Left renal cortex interstitium (tissue), 4 donors: Measurements from ENCODE around the gene KRTAP10-10. TPM values are rescaled to one million over a fixed set of nuclear protein-coding genes. Genes with fewer than 3 reads are reported as not detected.
"Not testable (repeated sequence)": the region's sequence is repeated elsewhere in the genome, so short reads cannot be mapped to it uniquely, and the experiment has no call there.

Experiments
- DNase-seq, 4 donors: peaks; one replicate each; pipeline ENCODE4 v3.0.0-alpha.2; 2013; ENCODE audit warnings: low read depth in 4 of 4, low spot score in 2 of 4, missing footprints in 1 of 4
- polyA plus RNA-seq, 4 donors: library from polyadenylated mRNA; unstranded; fragments of 120-200 nt; gene quantifications; one replicate each; pipeline ENCODE4 v1.2.1, GENCODE V29; 2013; ENCODE audit not compliant: insufficient read length in 4 of 4

The KRTAP10-10 gene
- polyA plus RNA-seq, 4 donors: not detected

DNA sequence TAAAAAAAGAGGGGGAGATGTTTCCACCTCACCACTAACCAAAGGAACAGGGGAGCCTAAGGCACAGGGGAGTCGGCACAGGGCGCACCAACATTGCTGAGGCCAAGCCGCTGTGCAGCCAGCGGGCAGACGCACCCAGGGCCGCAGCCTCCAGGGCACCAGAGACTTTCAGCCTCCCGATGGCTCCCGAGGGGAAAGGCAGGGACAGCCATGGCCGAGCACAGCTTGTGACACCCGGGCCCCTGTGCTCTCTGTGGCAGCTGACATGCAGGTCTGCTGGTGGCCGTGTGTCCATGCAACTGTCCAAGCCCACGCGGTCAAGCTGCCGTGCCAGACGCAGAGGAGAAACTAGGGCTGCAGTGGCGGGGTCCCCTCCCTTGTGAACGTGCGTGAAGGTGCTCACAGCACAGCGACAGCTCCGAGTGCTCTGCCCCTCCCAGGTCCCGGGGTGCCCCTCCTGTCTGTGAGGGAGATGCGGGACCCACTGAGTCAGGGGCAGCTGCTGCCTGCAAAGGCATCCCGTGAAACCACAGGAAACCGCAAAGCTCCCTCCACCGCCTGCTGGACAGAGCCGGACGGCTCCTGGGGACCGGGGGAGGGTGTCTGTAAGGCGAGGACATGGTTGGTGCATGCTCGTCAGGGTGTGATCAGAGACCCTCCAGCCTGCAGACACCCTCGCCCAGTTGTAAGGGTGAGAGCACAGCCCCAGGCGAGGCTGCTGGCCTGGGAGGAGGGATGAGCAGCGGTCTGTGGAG is 11.6 kb downstream of the KRTAP10-10 start:
- DNase-seq: no peak

DNA sequence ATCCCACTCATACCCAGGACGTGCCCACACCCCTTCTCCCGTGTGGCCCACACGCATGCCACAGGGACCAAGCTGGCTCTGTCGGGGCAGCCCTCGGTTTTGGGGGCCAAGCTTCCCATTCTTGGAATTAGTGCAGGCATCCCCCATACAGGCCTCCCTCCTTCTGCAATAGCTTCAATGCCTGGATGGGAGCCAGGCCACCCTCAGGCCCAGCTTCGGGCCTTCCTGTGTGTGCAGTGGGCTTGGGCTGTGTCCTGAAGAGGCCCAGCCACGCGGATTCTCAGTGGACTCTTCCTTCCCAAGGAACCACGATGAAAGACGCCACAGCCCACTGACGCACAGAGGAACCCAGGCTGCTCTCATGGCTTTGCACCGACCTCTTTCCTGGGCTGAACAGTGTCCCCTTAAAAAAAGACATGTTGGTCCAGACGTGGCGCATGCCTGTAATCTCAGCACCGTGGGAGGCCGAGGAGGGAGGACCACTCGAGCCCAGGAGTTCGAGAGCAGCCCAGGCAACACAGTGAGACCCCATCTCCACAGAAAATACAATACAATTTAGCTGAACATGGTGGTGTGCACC is 12.5 kb downstream of the KRTAP10-10 start:
- no peak for DNase-seq

DNA sequence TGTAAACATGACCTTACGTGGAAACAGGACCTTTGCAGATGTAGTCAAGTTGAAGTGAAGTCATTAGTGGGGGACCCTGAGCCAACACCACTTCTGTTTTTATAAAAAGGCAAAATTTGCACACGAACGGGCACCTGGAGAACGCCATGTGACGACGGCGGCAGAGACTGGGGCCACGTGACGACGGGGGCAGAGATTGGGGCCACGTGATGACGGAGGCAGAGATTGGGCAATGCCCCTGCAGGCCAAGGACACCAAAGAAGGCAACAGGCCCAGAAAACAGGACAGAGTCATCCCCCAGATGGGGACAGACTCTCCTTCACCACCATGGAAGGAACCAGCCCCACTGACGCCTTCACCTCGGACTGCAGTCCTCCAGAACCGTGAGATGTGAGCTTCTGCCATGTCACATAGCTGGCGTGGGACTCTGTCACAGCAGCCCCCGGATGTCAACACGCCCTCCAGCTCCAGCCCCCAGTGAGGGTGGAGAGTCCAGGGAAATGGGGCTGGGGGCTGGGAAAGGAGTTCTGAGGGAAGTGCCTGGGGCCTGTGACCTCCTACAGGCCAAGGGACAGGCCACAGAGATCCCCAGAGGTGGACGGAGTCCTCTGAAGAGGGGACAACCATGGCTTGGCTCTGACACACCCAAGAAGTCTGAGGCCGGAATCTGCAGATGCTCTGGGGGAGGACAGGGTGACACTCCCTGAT is 13.3 kb downstream of the KRTAP10-10 start:
- no peak for DNase-seq

DNA sequence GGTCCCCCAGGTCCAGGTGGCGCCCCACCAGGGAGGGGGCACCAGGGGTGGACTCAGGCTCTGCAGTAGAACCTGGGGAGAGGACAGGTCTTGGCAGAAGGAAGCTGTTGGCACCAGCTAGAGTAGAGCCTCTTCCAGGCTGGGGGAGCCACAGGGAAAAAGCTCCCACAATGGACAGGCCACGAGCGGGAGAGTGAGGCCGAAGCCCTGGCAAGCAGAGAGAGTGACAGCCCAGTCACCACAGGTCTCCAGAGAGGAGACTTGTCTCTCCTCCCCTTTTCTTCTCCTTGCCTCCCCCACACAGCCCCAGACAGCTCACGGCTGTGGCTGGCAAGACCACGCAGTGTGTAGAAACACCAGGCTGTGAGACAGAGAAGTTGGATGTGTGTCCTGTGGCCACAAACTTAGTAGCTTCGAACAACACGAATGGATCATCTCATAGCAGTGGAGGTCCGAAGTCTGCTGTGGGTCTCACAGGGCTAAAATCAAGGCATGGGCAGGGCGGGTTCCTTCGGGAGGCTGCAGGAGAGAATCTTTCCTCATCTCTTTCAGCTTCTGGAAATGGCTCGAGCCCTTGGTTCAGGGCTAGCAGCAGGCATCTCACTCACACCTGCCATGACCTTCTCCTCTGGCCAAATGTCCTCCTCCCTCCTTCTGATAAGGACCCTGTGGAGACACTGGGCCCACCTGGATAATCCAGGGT is 14.0 kb downstream of the KRTAP10-10 start:
- DNase-seq: no peak

DNA sequence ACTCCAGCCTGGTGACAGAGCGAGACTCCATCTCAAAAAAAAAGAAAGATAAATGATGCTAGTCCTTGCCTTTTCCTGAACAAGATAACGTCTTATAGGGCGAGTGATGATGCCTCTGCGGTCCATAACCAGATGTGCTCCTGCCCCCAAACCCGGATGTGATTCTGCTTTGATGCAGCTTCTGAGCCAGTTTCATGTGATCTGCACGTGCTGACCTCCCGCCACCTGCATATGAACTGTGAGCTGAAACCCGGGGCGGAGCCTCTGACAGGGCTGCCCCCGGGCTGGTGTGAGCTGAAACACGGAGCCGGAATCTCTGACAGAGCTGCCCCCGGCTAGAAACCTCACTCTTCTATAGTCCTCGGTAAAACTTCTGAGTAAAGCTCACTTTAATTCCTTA is 16.0 kb downstream of the KRTAP10-10 start:
- DNase-seq: no peak

DNA sequence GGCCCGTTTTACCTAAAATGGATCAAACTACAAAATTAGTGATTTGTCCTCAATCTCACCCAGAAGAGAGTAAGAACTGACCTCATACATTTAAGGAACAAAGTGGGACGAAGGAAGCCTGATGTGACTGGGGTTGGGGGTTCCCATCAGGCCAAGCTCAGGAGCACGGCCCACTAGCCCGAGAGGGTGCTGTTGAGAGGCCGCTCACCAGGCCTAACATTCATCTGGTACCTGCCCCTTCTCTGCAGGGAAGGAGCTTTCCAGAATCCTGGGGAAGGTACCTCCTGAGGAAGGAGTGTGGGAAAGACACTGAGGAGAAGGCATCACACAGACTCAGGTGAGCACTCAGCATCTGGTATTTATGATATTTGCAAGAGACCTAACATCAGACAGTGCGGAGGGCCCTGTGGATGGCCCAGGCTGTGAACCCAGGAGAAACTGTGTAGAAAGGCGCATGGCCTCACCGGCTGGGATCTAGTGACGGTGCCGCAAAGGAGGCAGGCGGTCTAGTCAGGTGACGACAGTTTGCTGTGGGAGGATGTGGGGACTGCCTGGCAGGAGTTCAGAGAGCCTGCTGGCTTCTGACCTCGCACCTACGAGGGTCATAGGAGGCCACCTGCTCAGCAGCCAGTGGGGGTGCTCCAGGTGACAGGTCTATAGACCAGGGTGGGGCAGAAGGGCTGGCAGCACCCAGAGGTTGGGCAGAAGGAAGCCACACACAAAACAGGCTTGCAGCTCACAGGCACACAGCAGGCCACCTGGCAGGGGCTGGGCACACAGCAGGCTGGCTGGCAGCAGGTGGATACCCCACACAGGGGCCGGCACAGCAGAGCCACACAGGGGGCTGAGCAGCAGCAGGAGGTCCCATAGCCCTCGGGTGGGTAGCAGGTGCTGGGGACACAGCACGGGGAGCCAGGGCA is 16.8 kb downstream of the KRTAP10-10 start:
- no peak for DNase-seq

DNA sequence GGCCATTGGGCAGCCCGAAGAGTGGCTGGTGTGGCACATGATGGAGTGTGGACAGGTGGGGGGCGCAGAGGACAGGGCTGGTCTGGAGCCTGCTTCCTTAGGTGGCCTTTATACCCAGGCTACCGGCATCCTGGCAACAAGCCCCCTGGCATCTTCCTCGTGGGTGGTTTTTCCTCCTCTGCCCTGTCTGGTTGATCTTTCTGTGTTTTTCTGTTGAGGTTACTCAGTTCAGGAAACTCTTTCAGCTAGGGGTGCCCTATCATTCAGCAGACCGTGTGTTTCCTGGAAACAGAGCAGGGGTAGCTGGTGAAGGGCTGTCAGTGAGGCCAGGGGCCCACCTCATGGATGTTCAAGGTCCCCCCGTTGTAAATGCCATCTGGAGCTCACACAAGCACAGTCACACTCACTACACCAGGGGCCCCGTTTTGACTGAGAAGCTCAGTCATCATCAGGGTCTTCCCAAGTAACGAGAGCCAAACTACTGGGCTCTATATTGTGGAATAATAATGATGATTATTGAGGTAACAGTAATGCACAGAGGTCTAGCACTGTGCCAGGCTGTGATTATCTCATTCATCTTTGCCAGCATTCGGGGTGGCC is 17.5 kb downstream of the KRTAP10-10 start, which contains the start of gene KRTAP12-4:
KRTAP12-4 (minus strand) TSS at position 84 of the 600 bp plus-strand sequence; CDS start at position 39, 45 bp downstream.
- DNase-seq: no peak

DNA sequence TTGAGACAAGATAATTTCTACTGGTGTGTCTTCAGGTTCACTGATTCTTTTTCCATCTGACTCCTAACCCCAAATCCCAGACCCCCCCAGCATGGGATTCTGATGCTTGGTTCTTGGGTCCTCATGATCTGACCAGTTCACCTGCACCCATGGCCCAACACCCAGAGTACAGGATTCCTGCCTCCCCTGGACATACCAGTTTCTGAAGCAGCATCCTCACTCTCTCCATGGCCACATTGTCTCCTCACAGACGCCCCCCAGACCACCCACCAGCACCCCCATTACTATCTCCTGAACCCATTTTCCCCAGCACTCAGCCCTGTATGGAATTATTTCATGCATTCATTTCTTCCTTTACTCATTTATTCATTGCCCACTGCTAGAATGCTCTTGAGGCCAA is 19.7 kb downstream of the KRTAP10-10 start:
- no peak for DNase-seq

DNA sequence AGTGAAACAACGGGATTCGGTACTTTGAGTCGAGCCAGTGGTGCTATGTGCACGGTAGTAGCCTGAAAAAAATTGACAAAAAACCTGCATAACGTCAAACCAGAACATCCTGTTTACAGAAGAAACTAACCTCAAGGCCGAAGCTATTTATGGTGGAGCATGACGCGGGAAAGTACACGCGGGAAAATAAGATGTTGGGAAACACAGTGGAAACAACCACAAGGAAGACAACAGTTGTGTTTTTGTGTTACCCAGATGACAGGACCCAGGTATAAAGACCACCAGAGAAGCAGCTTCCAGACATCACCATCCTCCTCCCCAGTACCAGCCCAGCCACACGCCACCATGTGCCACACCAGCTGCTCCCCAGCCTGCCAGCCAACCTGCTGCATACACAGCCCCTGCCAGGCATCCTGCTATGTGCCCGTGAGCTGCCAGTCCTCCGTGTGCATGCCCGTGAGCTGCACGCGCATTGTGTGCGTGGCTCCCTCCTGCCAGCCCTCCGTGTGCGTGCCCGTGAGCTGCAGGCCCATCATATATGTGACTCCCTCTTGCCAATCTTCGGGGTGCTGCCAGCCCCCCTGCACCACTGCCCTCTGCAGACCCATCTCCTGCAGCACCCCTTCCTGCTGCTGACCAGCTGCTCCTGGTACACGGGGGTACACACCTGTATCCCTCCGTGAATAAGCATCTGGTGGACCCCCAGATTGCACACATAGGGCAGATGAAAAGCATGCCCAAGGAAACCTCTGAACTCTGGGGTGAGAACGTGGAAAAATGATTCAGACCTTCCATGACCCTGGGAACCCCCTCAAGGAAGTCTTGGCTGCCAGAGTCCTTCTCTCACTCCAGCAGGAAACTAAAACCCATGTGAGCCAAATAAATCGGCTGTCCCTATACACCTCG is 20.7 kb downstream of the KRTAP10-10 start, which contains the start of gene KRTAP12-3:
KRTAP12-3 (plus strand) TSS at position 298 of the 906 bp plus-strand sequence; CDS start at position 346, 48 bp downstream.
- DNase-seq: no peak

DNA sequence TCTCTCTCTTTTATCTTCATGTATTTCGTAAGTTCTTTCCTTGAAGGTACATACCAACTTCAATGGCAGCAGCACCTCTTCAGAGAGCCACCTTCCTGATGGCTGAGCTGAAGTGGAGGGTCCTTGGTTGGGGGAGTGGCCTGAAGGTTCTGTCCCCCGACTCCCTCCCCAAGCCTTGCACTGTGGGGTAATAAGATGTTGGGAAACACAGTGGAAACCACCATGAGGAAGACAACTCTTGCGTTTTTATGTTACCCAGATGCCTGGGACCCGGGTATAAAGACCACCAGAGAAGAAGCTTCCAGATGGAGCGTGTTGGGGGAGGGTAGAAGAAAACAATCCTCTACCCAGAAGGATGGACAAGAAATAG is 21.4 kb downstream of the KRTAP10-10 start:
- no peak for DNase-seq

DNA sequence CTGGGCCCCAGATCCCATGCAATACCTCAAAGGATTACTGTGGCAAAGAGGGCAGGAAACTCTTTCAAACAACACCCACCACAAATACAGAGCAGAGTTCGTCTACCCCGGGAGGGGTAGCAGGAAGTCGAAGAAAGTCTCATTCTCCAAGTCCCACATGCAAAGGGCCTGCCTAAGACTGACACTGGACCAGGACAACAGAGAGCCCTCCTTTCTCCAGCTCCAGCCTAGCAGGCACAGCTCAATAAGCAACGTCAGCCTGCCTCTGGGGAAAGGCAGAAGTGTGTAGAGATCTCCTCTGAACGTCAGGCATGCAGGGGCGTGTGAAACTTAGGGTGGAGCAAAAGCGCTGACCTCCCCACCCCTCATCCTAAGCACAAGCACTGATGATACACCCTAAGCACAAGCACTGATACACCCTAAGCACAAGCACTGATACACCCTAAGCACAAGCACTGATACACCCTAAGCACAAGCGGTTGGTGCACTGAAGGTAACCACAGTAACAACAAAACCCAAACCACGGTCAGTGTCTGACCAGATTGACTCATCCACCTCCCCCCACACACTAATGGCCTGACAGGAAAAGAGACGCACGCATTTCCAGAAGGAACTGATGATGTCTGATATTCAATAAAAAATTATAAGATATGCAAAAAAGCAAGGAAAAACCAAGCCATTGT is 21.9 kb downstream of the KRTAP10-10 start:
- DNase-seq: no peak

DNA sequence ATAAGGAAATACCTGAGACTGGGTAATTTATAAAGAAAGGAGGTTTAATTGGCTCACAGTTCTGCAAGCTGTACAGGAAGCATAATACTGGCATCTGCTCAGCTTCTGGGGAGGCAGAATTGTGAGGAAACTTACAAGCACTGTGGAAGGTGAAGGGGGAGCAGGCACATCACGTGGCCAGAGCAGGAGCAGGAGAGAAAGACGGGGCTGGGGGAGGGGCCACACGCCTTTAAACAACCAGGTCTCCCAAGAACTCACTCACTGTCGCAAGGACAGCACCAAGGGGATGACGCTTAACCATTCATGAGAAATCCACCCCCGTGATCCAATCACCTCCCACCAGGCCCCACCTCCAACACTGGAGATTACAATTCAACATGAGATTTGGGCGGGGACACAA is 24.4 kb downstream of the KRTAP10-10 start:
- not testable (repeated sequence) for DNase-seq

DNA sequence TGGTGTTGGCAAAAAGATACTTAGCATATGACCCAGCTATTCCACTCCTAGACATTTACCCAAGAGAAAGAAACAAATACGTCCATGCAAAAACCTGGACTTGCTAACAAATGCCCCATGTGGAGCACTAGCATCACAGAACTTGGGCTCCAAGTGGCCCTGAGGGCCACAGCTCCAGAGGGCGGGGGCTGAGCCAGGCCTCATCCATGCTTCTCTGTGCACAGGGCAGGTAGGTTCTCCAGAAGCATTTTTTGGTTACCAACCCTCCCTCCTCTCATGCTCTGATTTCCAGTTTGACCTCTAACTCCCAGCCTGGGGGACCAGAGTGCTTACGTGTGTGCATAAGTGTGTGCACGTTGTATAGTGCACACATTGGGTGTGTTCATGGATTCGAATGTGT is 27.5 kb downstream of the KRTAP10-10 start:
- no peak for DNase-seq

DNA sequence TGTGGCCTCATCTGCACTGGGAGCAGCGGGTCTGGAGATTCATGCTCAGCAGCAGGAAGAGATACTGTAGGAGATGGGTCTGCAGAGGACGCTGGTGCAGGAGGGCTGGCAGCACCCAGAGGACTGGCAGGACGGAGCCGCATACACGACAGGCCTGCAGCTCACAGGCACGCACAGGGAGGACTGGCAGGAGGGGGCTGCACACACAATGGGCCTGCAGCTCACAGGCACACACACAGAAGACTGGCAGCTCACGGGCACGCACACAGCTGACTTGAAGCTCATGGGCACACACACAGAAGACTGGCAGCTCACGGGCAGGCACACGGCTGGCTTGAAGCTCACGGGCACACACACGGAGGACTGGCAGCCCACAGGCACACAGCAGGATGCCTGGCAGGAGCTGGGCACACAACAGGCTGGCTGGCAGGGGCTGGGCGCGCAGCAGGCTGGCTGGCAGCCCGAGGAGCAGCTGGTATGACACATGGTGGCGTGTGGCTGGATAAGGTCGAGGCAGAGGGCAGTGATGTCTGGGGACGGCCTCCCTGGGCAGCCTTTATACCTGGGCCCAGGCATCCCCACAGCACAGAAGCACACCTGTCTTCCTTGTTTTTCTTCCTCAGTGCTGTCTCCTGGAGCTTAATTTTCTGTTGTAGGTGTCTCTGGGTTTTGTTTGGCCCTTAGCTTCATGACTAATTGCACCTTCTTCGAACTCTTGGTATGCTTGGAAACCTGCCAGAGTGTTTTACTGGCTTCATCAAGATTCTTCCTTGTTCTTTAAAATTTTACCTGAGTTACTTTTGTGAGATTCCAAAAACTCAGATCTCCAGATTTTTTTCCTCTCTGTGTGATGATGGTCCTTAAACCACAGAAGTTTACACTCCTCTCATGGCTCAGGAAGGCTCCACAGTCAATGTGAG is 29.5 kb downstream of the KRTAP10-10 start, which contains the start of gene KRTAP12-2:
KRTAP12-2 (minus strand) TSS at position 527 of the 920 bp plus-strand sequence; CDS start at position 486, 41 bp downstream.
- no peak for DNase-seq

DNA sequence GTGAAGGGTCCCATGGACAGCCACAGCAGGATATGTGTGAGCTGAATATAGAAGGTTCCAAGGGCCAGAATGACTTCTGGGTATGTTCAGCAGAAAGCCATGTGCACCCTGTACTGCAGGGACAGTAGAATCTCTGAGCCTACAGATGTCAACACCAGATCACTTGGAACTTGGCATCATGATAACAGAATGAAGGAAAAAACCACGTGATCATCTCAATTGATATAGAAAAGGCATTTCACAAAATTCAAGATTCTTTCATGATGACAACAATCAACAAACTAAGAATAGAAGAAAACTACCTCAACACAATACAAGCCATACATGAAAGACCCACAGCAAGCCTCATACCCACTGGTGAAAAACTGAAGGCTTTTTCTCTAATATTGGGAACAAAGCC is 30.5 kb downstream of the KRTAP10-10 start:
- DNase-seq: no peak

DNA sequence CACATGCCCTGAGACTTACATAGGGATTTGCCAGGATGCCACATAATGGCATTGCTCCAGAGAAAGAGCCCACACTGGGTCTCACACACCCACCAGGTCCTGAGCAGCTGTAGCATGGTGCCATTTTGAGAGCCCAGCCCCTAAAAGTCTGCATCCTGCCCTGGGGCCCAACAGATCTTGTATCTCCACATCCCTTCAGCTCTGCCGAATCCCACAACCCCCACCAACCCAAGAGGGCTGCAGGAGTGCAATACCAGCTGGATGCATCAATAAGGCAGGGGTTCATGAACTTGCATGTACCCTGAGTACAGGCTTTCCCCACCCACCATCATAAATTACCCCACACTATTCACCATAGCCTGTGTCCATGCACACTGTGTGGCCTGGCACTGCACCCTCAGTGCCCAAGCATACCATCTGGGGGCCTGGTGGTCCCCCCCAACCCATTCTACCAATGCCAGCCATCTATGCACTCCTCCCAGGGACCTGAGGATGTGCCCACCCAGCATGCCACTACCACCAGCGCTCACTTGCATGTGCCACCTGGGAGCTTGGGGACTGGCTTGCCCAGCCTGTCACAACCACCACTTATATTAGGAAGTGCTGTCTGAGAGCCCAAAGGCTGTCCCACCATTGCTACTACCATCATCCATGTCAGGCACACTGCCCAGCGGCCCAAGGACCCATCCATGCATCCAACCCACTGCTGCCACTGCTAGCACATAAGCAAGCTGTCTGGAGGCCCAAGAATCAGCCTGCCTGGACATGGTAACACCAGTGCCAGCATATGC is 33.7 kb downstream of the KRTAP10-10 start:
- DNase-seq: no peak
